ENCODE data around the gene CD4. TPM values are rescaled to one million over a fixed set of nuclear protein-coding genes. Genes with fewer than 3 reads are reported as not detected.

The CD4 gene
- total and polyA plus RNA-seq, 10 of the 15 experiments (the other 5 are each of a cell fraction or from before 2014, with no cell fraction given), result 0.24 to 1.6 (median 0.69) TPM

DNA sequence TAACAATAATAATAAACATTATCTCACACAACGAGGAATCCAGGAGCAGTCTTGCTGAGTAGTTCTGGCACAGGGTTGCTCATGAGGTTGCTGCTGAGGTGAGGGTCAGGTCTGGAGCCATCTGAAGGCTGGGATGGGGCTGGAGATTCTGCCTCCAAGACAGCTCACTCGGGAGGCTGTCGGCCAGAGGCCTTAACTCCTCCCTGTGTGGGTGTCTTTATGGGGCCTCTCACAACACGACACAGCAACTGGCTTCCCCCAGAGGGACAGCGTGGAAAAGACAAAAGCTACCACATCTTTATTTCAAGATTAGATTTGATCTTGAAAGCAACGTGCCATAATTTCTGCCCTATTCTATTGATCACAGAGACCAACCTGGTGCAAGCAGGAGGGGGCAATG lies 7.2 kb upstream of the CD4 start:
- H2AFZ ChIP-seq (ENCODE audit: control insufficient read depth, low read depth, low read length), result no peak overlapping the region
- no peaks in the 10 kb centered on the region for H3K9me3 ChIP-seq (replicated peaks; ENCODE audit: control insufficient read depth, insufficient read depth, low read length)
- no peaks in the 10 kb centered on the region for H3K27me3 ChIP-seq (replicated peaks in 1 of 2; ENCODE audit: control insufficient read depth in 2 of 2, insufficient read depth in 2 of 2, low read length in 1 of 2)
- DNase-seq (ENCODE audit: low read depth, low spot score), result no peak
- no peak overlapping the region for H3K9ac ChIP-seq (ENCODE audit: control insufficient read depth, insufficient read depth, low read length)
- H3K79me2 ChIP-seq (ENCODE audit: control insufficient read depth, insufficient read depth, low read length), result no peaks in the 10 kb centered on the region
- no peak overlapping the region for H3K4me3 ChIP-seq
- ChIA-PET RAD21 (ENCODE audit: unreplicated experiment) (interaction anchor here (0.9 to 5.4 kb wide), 3 partner anchors 29 to 87 kb away, joined by 3 to 42 read pairs (median 3); partner anchors contain the start of genes MLF2 and P3H3), CTCF (interaction anchor here (1.1 to 12.7 kb wide), 7 partner anchors 12 to 228 kb away, joined by 3 to 221 read pairs (median 5); partner anchors contain the start of gene MLF2), SMC1A (ENCODE audit: uncharacterized antibody, unreplicated experiment) (interaction anchor here (0.8 to 6.6 kb wide), 5 partner anchors 10 to 88 kb away, joined by 3 to 84 read pairs (median 3); partner anchors contain the start of genes MLF2 and PTMS), POLR2A (interaction anchor here (0.6 to 1.1 kb wide), 3 partner anchors 10 to 36 kb away, joined by 4 to 6 read pairs (median 5); no protein-coding TSS in a partner anchor)
- TF ChIP-seq POU2F2 (IDR thresholded peaks at IDR 0.05; ENCODE audit: borderline replicate concordance, low read depth, low read length) (no peak), SUPT20H (IDR thresholded peaks at IDR 0.05; ENCODE audit: borderline replicate concordance, control insufficient read depth, low read depth, low read length) (no peak), NFIC (IDR thresholded peaks at IDR 0.05; ENCODE audit: low read depth, low read length) (no peak), GABPA (IDR thresholded peaks at IDR 0.05; ENCODE audit: low read depth) (no peak), NFXL1 (IDR thresholded peaks at IDR 0.05; ENCODE audit: borderline replicate concordance) (no peak), MXI1 (IDR thresholded peaks at IDR 0.05; ENCODE audit: low read depth, low read length) (no peak)
- TF ChIP-seq, protein P1, sequence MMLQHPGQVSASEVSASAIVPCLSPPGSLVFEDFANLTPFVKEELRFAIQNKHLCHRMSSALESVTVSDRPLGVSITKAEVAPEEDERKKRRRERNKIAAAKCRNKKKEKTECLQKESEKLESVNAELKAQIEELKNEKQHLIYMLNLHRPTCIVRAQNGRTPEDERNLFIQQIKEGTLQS (IDR thresholded peaks at IDR 0.05; ENCODE audit: borderline replicate concordance, extremely low read depth, low read depth, low read length), result no peak
- TF ChIP-seq, protein P2, sequence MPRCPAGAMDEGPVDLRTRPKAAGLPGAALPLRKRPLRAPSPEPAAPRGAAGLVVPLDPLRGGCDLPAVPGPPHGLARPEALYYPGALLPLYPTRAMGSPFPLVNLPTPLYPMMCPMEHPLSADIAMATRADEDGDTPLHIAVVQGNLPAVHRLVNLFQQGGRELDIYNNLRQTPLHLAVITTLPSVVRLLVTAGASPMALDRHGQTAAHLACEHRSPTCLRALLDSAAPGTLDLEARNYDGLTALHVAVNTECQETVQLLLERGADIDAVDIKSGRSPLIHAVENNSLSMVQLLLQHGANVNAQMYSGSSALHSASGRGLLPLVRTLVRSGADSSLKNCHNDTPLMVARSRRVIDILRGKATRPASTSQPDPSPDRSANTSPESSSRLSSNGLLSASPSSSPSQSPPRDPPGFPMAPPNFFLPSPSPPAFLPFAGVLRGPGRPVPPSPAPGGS (IDR thresholded peaks at IDR 0.05; ENCODE audit: borderline replicate concordance, insufficient read depth, low read depth, low read length, poor library complexity, severe bottlenecking), result peak; percentile 61
- no peaks in the 10 kb centered on the region for H3K36me3 ChIP-seq (ENCODE audit: control insufficient read depth in 2 of 2, insufficient read depth in 2 of 2, low read length in 1 of 2)
- no peak for ATAC-seq
- intact Hi-C loops (cut with micrococcal nuclease; ENCODE audit: unreplicated experiment) (no loop called here), in situ Hi-C loops (cut with MboI) (no loop called here)
- H3K27ac ChIP-seq (ENCODE audit: control insufficient read depth, insufficient read depth), result no peak overlapping the region
- FAIRE-seq, result no peak
- H3K4me1 ChIP-seq (ENCODE audit: control insufficient read depth, insufficient read depth, low read length), result peaks cover 12% of the 10 kb centered on the region; the same call in 1 of the 2 replicates
- BruUV-seq (replicated peaks), result no TSS peak
- H4K20me1 ChIP-seq (ENCODE audit: control insufficient read depth, insufficient read depth), result no peaks in the 10 kb centered on the region
- 61% methylated on average over 6 of the region's 6 CpGs for WGBS (ENCODE audit: insufficient coverage, insufficient replicate concordance, low lambda C conversion rate, missing lambda C conversion rate)
- no peak overlapping the region for H3K4me2 ChIP-seq (ENCODE audit: control insufficient read depth, insufficient read depth)

Data from GM12878 (cell line).